MM.1S (cell line): Measurements from ENCODE around the gene COL3A1.
A peak's percentile ranks its signal among the peaks of the same experiment; 100 is the strongest.

Source experiments
- DNase-seq: peaks from one replicate; pipeline ENCODE4 v3.0.0-alpha.2; 2015
- H2AFZ ChIP-seq: fragments of 300-600 bp; sonication (generic); 2 replicates; pipeline ENCODE4 v1.6.0; 2016; ENCODE audit warnings: antibody characterized with exemption, low read length
- H3F3A ChIP-seq: fragments of 300-600 bp; sonication (generic); 2 replicates; pipeline ENCODE4 v1.6.1; 2016; ENCODE audit warnings: mild to moderate bottlenecking, antibody characterized with exemption, low read length, moderate library complexity, mixed read lengths; ENCODE audit not compliant: insufficient read depth
- H3K27ac ChIP-seq: fragments of 300-600 bp; sonication (generic); 2 replicates; pipeline ENCODE4 v1.5.1; 2016; ENCODE audit warnings: mild to moderate bottlenecking, low read length
- H3K27me3 ChIP-seq: fragments of 300-600 bp; sonication (generic); replicated peaks from 2 replicates; pipeline ENCODE4 v1.6.0; 2016; ENCODE audit warnings: low read length; ENCODE audit not compliant: insufficient read depth
- H3K36me3 ChIP-seq: fragments of 300-600 bp; sonication (generic); replicated peaks from 2 replicates; pipeline ENCODE4 v1.6.1; 2016; ENCODE audit warnings: mild to moderate bottlenecking, low read length, mixed read lengths; ENCODE audit not compliant: insufficient read depth
- H3K4me1 ChIP-seq: fragments of 300-600 bp; sonication (generic); 2 replicates; pipeline ENCODE4 v1.6.1; 2016; ENCODE audit warnings: low read length, mixed read lengths
- H3K4me2 ChIP-seq: fragments of 300-600 bp; sonication (generic); 2 replicates; pipeline ENCODE4 v1.6.0; 2016; ENCODE audit warnings: low read depth, low read length
- H3K4me3 ChIP-seq: fragments of 300-600 bp; sonication (generic); 2 replicates; pipeline ENCODE4 v1.5.1; 2016; ENCODE audit warnings: low read length, mixed read lengths
- H3K79me2 ChIP-seq: fragments of 300-600 bp; sonication (generic); 2 replicates; pipeline ENCODE4 v1.6.1; 2016; ENCODE audit warnings: mixed run types, low read length, mixed read lengths
- H3K9ac ChIP-seq: fragments of 300-600 bp; sonication (generic); 2 replicates; pipeline ENCODE4 v1.6.1; 2016; ENCODE audit warnings: low read length, mixed read lengths
- H3K9me2 ChIP-seq: fragments of 300-600 bp; sonication (generic); replicated peaks from 2 replicates; pipeline ENCODE4 v1.6.1; 2016; ENCODE audit warnings: mild to moderate bottlenecking, low read length, mixed read lengths; ENCODE audit not compliant: insufficient read depth
- H3K9me3 ChIP-seq: fragments of 300-600 bp; sonication (generic); replicated peaks from 2 replicates; pipeline ENCODE4 v1.6.1; 2016; ENCODE audit warnings: mild to moderate bottlenecking, low read length, mixed read lengths; ENCODE audit not compliant: insufficient read depth
- H4K20me1 ChIP-seq: fragments of 300-600 bp; sonication (generic); 2 replicates; pipeline ENCODE4 v1.6.1; 2016; ENCODE audit warnings: mild to moderate bottlenecking, low read length, moderate library complexity, mixed read lengths; ENCODE audit not compliant: insufficient read depth
- EZH2 ChIP-seq: fragments of 300-600 bp; sonication (generic); optimal IDR thresholded peaks from 2 replicates; pipeline ENCODE3; 2017; ENCODE audit warnings: low read depth, mild to moderate bottlenecking, antibody characterized with exemption, low read length, mixed read lengths
- EZH2phosphoT487 ChIP-seq: fragments of 300-600 bp; sonication (generic); IDR thresholded peaks from 2 replicates; pipeline ENCODE4 v1.6.1; 2018; ENCODE audit warnings: antibody characterized with exemption, low read length
- TF ChIP-seq, protein P1 (sequence below): fragments of 300-600 bp; sonication (generic); IDR thresholded peaks from 2 replicates; pipeline ENCODE4 v1.5.1; 2016; ENCODE audit warnings: antibody characterized with exemption, low read length, mixed read lengths

COL3A1 gene

DNA sequence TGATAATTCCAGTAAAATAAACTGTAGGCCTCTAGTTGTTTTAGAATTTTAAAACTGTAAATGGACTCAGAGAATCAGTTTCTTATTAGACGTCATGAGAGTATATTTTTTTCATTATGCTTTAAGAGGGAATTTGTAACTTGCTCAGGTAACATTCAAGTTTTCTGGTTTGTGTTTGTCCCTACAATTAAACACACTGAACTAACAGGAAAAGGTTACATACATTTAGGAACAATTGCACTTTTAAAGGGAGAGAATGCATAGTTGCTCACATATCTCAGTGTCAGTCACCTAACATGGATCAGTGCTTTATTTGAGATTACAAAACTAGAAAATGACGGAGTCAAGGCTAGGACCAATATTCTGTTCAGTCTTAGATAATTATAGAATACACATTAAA, 3.1 kb downstream of the COL3A1 start:
- no peak overlapping the region for H3K27ac ChIP-seq
- H3K4me2 ChIP-seq, result no peak overlapping the region
- TF ChIP-seq, protein P1, sequence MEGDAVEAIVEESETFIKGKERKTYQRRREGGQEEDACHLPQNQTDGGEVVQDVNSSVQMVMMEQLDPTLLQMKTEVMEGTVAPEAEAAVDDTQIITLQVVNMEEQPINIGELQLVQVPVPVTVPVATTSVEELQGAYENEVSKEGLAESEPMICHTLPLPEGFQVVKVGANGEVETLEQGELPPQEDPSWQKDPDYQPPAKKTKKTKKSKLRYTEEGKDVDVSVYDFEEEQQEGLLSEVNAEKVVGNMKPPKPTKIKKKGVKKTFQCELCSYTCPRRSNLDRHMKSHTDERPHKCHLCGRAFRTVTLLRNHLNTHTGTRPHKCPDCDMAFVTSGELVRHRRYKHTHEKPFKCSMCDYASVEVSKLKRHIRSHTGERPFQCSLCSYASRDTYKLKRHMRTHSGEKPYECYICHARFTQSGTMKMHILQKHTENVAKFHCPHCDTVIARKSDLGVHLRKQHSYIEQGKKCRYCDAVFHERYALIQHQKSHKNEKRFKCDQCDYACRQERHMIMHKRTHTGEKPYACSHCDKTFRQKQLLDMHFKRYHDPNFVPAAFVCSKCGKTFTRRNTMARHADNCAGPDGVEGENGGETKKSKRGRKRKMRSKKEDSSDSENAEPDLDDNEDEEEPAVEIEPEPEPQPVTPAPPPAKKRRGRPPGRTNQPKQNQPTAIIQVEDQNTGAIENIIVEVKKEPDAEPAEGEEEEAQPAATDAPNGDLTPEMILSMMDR, result no peak
- TF ChIP-seq EZH2 (no peak), EZH2phosphoT487 (no peak)
- H4K20me1 ChIP-seq, result no peaks in the 10 kb centered on the region
- DNase-seq, result no peak
- H3F3A ChIP-seq, result no peaks in the 10 kb centered on the region
- no peaks in the 10 kb centered on the region for H3K9me3 ChIP-seq
- H3K36me3 ChIP-seq, result no peaks in the 10 kb centered on the region
- H3K9ac ChIP-seq, result no peak overlapping the region
- H3K79me2 ChIP-seq, result no peaks in the 10 kb centered on the region
- no peak overlapping the region for H3K4me3 ChIP-seq
- no peaks in the 10 kb centered on the region for H3K9me2 ChIP-seq
- H2AFZ ChIP-seq, result no peak overlapping the region
- H3K27me3 ChIP-seq, result no peaks in the 10 kb centered on the region
- no peaks in the 10 kb centered on the region for H3K4me1 ChIP-seq

DNA sequence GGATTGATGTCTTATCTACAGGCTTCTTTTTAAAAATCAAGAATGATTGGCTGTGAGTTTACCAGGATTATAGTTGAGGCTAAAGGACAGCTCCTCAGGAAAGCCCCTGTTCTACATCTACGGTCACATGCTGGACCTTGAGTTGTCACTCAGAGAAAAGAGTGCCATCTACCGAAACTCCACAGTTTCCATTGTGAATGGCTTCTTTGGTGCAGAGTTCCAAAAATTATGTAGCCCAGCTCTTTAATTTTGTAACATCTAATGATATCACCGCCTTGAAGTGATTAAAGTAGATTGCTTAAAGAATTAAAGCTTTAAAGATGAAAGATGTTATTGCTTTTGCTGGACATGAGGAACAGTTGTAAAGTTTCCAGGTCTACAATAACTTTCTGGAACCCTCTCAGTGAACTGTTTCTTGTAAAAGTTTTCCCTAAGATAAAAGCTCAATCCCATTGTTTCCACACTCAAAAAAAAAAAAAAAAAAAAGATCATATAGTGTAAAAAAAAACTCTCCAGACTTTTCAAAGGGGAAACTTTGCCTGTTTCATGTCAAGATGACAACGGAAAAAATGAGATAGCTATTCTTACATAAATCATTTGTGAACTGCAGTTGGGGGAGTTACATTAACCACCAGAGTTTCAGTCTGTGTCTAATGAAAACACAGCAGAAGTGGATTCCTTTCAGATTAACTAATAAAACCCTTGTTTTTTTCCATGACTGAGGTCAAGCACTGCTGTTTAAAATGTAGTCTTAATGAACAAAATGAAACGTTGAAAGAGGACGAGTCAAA, 4.3 kb downstream of the COL3A1 start:
- Histone ChIP-seq H3K36me3 (no peaks in the 10 kb centered on the region), H3K4me3 (no peak overlapping the region), H4K20me1 (no peaks in the 10 kb centered on the region), H3K27me3 (no peaks in the 10 kb centered on the region), H3K79me2 (no peaks in the 10 kb centered on the region), H3K9me2 (no peaks in the 10 kb centered on the region), H3K9ac (no peak overlapping the region), H3K4me1 (no peaks in the 10 kb centered on the region), H3K27ac (no peak overlapping the region), H3K9me3 (no peaks in the 10 kb centered on the region), H3K4me2 (peak overlapping the region; percentile 8; the same call in 1 of the 2 replicates), H3F3A (no peaks in the 10 kb centered on the region), H2AFZ (no peak overlapping the region)
- TF ChIP-seq EZH2phosphoT487 (no peak), EZH2 (no peak)
- TF ChIP-seq, protein P1, result peak; percentile 14; the same call in 1 of the 2 replicates
- peak; percentile 49 for DNase-seq

DNA sequence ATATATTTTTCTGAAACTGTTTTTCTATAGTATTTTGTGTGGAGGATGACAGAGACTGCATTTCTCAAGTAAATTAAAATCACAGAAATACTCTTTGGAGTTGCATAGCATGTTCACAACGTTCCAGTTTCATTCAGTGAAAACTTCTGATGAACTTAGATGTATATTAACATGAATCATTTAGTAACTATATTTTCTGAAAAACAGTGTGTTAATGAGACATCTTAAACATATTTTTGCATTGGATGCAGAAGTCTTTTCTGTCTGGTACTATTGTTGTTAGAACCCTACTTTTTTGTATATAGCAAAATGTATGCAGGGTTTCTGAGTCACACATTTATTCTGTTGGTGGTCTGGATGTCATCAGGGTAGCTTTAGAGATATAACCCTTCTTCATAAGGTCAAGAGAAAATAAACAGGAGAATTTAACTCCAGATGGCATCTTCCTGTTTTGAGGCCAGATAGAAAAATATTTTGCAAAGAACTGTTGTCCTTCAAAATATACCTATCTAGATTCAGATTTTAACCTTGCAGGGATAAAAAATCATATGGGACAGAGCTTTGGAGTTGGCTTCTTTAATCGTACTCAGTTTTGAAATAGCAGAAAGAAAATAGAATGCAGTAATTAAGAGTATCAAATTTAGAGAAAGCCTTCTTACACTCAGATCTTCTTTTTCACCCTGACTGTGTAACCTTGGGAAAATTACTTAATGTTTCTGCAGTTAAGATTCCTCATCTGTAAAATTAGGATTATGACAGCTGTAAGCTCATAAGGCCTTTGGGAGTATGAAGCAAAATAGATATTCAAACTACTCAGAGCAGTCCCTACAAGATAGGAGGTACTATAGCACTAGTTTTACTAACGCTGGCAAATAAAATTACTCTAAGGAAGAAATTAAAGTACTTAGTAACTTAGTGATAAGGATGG, 5.3 kb downstream of the COL3A1 start:
- Histone ChIP-seq H3K4me2 (peak overlapping the region; percentile 8; the same call in 1 of the 2 replicates), H4K20me1 (no peaks in the 10 kb centered on the region), H3K9ac (no peak overlapping the region), H3K79me2 (no peaks in the 10 kb centered on the region), H3K4me1 (no peaks in the 10 kb centered on the region), H2AFZ (no peak overlapping the region), H3K9me2 (no peaks in the 10 kb centered on the region), H3K9me3 (no peaks in the 10 kb centered on the region), H3K4me3 (no peak overlapping the region), H3K27ac (no peak overlapping the region), H3K27me3 (no peaks in the 10 kb centered on the region), H3F3A (no peaks in the 10 kb centered on the region), H3K36me3 (no peaks in the 10 kb centered on the region)
- DNase-seq, result no peak
- TF ChIP-seq EZH2phosphoT487 (no peak), EZH2 (no peak)
- TF ChIP-seq, protein P1, result no peak
